ENCODE measurements around the gene LPIN3. TPM values are rescaled to one million over a fixed set of nuclear protein-coding genes. Genes with fewer than 3 reads are reported as not detected.

Gene LPIN3
- total and polyA plus RNA-seq, 2 of the 8 experiments (the other 6 are each of a cell fraction or from before 2014, with no cell fraction given), result 3.7 to 3.9 TPM

- ChIA-PET POLR2A (ENCODE audit: partially characterized antibody) (interaction anchor here (1.0 to 1.1 kb wide), 2 partner anchors 9 to 21 kb away, joined by 3 read pairs; no protein-coding TSS in a partner anchor), CTCF (ENCODE audit: partially characterized antibody) (interaction anchor here (0.6 to 1.3 kb wide), 7 partner anchors 12 to 209 kb away, joined by 3 to 4 read pairs (median 4); partner anchors contain the start of gene LPIN3)
- Histone ChIP-seq H3K4me2 (ENCODE audit: insufficient read depth in 1 of 2, low read depth in 2 of 2, low read length in 2 of 2) (no peak overlapping the region), H2BK12ac (ENCODE audit: low read depth, low read length) (no peak overlapping the region), H4K20me1 (replicated peaks in 1 of 2; ENCODE audit: control insufficient read depth in 1 of 2, insufficient read depth in 2 of 2, low read length in 2 of 2) (peaks cover 2 to 10% of the 10 kb centered on the region in 2 experiments), H2AFZ (ENCODE audit: low read length) (no peak overlapping the region), H3K27me3 (replicated peaks in 1 of 4; ENCODE audit: control insufficient read depth in 3 of 4, extremely low read depth in 1 of 4, insufficient read depth in 3 of 4, low read length in 3 of 4) (peaks cover 18 to 40% (median 36%) of the 10 kb centered on the region in 4 experiments), H3K4ac (replicated peaks; ENCODE audit: insufficient read length, low read depth, low read length) (no peak overlapping the region), H2BK120ac (replicated peaks; ENCODE audit: low read depth, low read length) (no peak overlapping the region), H4K91ac (replicated peaks; ENCODE audit: insufficient read length, low read length) (no peak overlapping the region), H2BK15ac (ENCODE audit: low read length) (0 out of 2 replicates have a peak overlapping the region, but pooled peaks have one; percentile 61), H3K79me1 (ENCODE audit: low read depth, low read length) (no peaks in the 10 kb centered on the region), H4K8ac (ENCODE audit: extremely low read depth, insufficient read depth, low read length) (no peak overlapping the region), H3K56ac (replicated peaks; ENCODE audit: insufficient read length, low read depth, low read length) (no peak overlapping the region), H3K23me2 (ENCODE audit: low read depth, low read length) (peaks cover 7% of the 10 kb centered on the region; the same call in 1 of the 2 replicates), H3K9me3 (ENCODE audit: insufficient read depth in 2 of 2, low read depth in 1 of 2, low read length in 1 of 2) (no peaks in the 10 kb centered on the region), H2BK5ac (ENCODE audit: low read depth, low read length) (no peak overlapping the region), H3K36me3 (ENCODE audit: control insufficient read depth in 2 of 4, insufficient read depth in 4 of 4, low read length in 3 of 4) (no peaks in the 10 kb centered on the region), H3K18ac (ENCODE audit: extremely low read depth, low read length) (no peak overlapping the region), H3K27ac (ENCODE audit: low read depth, low read length) (no peak overlapping the region), H3K9ac (replicated peaks in 1 of 4; ENCODE audit: extremely low read depth in 1 of 4, low read depth in 3 of 4, low read length in 3 of 4) (no peak overlapping the region), H3K4me3 (ENCODE audit: extremely low read depth in 1 of 4, insufficient read depth in 2 of 4, low read depth in 3 of 4, low read length in 4 of 4) (no peak overlapping the region), H3K4me1 (replicated peaks in 1 of 4; ENCODE audit: control insufficient read depth in 3 of 4, insufficient read depth in 4 of 4, low read length in 3 of 4) (peaks cover 0 to 2% (median 0%) of the 10 kb centered on the region in 4 experiments; a peak in 3 of 7 replicates), H3K23ac (ENCODE audit: insufficient read length) (no peak overlapping the region), H3K79me2 (ENCODE audit: control insufficient read depth in 1 of 2, insufficient read depth in 2 of 2, low read length in 2 of 2) (no peaks in the 10 kb centered on the region), H4K5ac (ENCODE audit: insufficient read length, low read depth, low read length) (no peak overlapping the region), H2BK20ac (ENCODE audit: low read length) (no peak overlapping the region), H2AK5ac (ENCODE audit: low read depth, low read length) (no peak overlapping the region), H3K14ac (ENCODE audit: insufficient read length) (no peak overlapping the region)
- FAIRE-seq, result no peak
- no peak for DNase-seq (ENCODE audit: low read depth in 1 of 2, low spot score in 2 of 2)
- 88% methylated on average over 10 of the region's 13 CpGs; no CpG with 5 or more reads in 1 of the 2 experiments for WGBS, 2 experiments (ENCODE audit: extremely low coverage in 1 of 2, insufficient coverage in 1 of 2, insufficient read length in 1 of 2, insufficient replicate concordance in 2 of 2, low coverage in 1 of 2, low lambda C conversion rate in 2 of 2, missing lambda C conversion rate in 1 of 2)
- TF ChIP-seq TEAD4 (IDR thresholded peaks at IDR 0.05; ENCODE audit: low read depth, low read length) (no peak), KDM5A (IDR thresholded peaks at IDR 0.05; ENCODE audit: low read length) (no peak), SUZ12 (IDR thresholded peaks at IDR 0.05; ENCODE audit: low read length) (no peak), EP300 (IDR thresholded peaks at IDR 0.05; ENCODE audit: borderline replicate concordance in 1 of 2, low read depth in 2 of 2, low read length in 2 of 2) (no peak), ZNF274 (IDR thresholded peaks at IDR 0.05; ENCODE audit: borderline replicate concordance, extremely low read depth, low read length) (no peak), RAD21 (IDR thresholded peaks at IDR 0.05 in 1 of 2, conservative IDR thresholded peaks at IDR 0.05 in 1 of 2; ENCODE audit: low read depth in 2 of 2, low read length in 2 of 2) (no peak), POLR2A (IDR thresholded peaks at IDR 0.05; ENCODE audit: control extremely low read depth in 1 of 2, low read depth in 2 of 2, low read length in 2 of 2) (no peak), BACH1 (IDR thresholded peaks at IDR 0.05; ENCODE audit: low read length) (no peak), JUN (IDR thresholded peaks at IDR 0.05; ENCODE audit: low read depth, low read length) (no peak)
- TF ChIP-seq, protein P1, sequence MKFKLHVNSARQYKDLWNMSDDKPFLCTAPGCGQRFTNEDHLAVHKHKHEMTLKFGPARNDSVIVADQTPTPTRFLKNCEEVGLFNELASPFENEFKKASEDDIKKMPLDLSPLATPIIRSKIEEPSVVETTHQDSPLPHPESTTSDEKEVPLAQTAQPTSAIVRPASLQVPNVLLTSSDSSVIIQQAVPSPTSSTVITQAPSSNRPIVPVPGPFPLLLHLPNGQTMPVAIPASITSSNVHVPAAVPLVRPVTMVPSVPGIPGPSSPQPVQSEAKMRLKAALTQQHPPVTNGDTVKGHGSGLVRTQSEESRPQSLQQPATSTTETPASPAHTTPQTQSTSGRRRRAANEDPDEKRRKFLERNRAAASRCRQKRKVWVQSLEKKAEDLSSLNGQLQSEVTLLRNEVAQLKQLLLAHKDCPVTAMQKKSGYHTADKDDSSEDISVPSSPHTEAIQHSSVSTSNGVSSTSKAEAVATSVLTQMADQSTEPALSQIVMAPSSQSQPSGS (IDR thresholded peaks at IDR 0.05; ENCODE audit: low read length), result no peak
Observed at GRCh38 chr20:41364236-41364855, 23.7 kb downstream of the LPIN3 start.

All from H1 (cell line).